ENCODE measurements around the gene OR2Y1. TPM values are rescaled to one million over a fixed set of nuclear protein-coding genes. Genes with fewer than 3 reads are reported as not detected.

OR2Y1 gene
- total RNA-seq, 1 donor from 2014 or later: not detected

DNA sequence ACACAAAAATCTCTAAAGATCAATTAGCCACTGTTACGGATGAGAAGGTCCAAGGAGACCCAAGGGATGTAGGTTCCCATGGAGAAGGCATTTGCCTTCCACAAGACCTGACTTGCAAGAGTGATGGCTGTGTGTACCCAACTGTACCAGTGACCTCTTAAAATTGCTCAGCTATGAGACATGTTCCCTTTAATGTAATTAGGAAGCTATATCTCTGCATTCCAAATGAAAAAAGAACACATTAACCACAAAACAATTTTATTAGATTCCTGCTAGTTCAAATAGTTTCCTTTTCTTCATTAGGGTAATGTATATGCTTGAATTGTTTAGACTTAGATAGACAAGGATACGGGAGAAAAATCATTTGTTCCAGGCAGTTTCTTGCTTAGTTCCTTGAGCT is 3.3 kb downstream of the OR2Y1 start:
- H3K27ac Mint-ChIP-seq: no peak overlapping the region
- H3K27me3 Mint-ChIP-seq (ENCODE audit: low read depth): peaks cover 86% of the 10 kb centered on the region
- DNase-seq (ENCODE audit: low spot score in 2 of 2, unreplicated experiment in 2 of 2): no peak
- peaks cover 4% of the 10 kb centered on the region for H3K9me3 Mint-ChIP-seq
- no peaks in the 10 kb centered on the region for H3K4me1 Mint-ChIP-seq
- TF ChIP-seq, protein P1, sequence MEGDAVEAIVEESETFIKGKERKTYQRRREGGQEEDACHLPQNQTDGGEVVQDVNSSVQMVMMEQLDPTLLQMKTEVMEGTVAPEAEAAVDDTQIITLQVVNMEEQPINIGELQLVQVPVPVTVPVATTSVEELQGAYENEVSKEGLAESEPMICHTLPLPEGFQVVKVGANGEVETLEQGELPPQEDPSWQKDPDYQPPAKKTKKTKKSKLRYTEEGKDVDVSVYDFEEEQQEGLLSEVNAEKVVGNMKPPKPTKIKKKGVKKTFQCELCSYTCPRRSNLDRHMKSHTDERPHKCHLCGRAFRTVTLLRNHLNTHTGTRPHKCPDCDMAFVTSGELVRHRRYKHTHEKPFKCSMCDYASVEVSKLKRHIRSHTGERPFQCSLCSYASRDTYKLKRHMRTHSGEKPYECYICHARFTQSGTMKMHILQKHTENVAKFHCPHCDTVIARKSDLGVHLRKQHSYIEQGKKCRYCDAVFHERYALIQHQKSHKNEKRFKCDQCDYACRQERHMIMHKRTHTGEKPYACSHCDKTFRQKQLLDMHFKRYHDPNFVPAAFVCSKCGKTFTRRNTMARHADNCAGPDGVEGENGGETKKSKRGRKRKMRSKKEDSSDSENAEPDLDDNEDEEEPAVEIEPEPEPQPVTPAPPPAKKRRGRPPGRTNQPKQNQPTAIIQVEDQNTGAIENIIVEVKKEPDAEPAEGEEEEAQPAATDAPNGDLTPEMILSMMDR (IDR thresholded peaks at IDR 0.05; ENCODE audit: unreplicated experiment): no peak
- no peak overlapping the region for H3K4me3 Mint-ChIP-seq
- no peaks in the 10 kb centered on the region for H3K36me3 Mint-ChIP-seq

DNA sequence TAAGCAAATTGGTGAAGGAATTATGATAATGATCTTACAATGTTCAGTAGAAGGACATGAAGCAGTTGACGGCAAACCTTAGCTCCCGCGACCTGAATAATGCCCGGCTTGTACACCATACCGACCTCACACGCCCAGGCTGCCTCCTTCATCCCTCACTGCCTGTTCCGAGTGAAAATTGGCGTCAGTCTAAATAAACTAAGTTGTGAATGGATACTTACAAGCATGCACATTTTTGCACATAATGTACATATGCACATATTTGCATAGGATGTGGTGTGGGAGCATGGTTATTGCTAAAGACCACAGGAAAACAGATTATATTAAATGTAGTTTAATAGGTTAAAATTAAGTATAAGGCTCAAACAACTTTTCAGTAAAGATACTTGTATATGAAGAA is 14.9 kb downstream of the OR2Y1 start:
- H3K27ac Mint-ChIP-seq: no peak overlapping the region
- no peak overlapping the region for H3K4me3 Mint-ChIP-seq
- H3K36me3 Mint-ChIP-seq: no peaks in the 10 kb centered on the region
- TF ChIP-seq, protein P1 (IDR thresholded peaks at IDR 0.05; ENCODE audit: unreplicated experiment): no peak
- H3K9me3 Mint-ChIP-seq: peaks cover 4% of the 10 kb centered on the region
- DNase-seq (ENCODE audit: low spot score in 2 of 2, unreplicated experiment in 2 of 2): no peak
- peaks cover 54% of the 10 kb centered on the region for H3K27me3 Mint-ChIP-seq (ENCODE audit: low read depth)
- H3K4me1 Mint-ChIP-seq: no peaks in the 10 kb centered on the region

DNA sequence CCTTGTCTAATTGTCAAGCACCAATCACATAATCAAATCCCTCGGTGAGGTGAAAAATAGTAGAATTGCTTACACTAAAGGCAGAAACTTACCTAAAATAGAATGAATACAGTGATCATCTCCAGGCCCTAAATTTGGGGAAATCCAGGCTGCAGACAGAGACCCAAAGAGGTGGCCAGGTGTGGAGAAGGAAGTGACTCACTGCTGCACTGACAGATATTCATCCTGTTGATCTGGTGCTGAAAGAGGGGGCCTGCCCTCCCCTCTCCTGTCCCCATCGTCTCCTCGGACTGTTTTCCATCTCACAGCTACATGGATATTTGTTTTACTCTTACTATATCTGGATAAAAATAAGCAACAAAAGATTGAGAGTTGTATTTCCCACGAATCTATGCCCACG is 15.9 kb downstream of the OR2Y1 start:
- Mint-ChIP-seq H3K27me3 (ENCODE audit: low read depth) (peaks cover 50% of the 10 kb centered on the region), H3K9me3 (peaks cover 4% of the 10 kb centered on the region), H3K27ac (no peak overlapping the region), H3K4me1 (no peaks in the 10 kb centered on the region), H3K36me3 (no peaks in the 10 kb centered on the region), H3K4me3 (no peak overlapping the region)
- DNase-seq (ENCODE audit: low spot score in 2 of 2, unreplicated experiment in 2 of 2): no peak
- TF ChIP-seq, protein P1 (IDR thresholded peaks at IDR 0.05; ENCODE audit: unreplicated experiment): no peak

DNA sequence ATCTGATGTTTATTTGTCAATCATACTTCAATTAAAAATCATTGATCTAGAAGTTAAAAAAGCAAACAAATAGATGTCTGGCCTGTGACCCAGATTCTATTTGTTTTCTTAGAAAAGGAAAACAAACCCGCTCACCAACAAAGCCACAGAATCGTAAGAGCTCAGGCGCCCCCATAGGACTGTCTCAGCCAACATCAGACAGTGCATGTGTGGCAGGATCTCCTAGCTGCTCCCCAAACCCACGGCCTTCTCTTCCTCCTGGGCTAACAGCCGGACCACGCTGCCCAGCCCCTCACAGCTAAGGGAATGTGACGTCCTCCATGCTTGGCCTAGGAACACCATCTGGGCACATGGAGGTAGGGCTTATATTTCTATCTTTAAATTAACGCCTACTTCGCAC is 19.4 kb downstream of the OR2Y1 start:
- H3K4me1 Mint-ChIP-seq: no peaks in the 10 kb centered on the region
- TF ChIP-seq, protein P1 (IDR thresholded peaks at IDR 0.05; ENCODE audit: unreplicated experiment): no peak
- peaks cover 55% of the 10 kb centered on the region for H3K27me3 Mint-ChIP-seq (ENCODE audit: low read depth)
- no peak overlapping the region for H3K27ac Mint-ChIP-seq
- no peak overlapping the region for H3K4me3 Mint-ChIP-seq
- no peaks in the 10 kb centered on the region for H3K36me3 Mint-ChIP-seq
- H3K9me3 Mint-ChIP-seq: no peaks in the 10 kb centered on the region
- no peak for DNase-seq (ENCODE audit: low spot score in 2 of 2, unreplicated experiment in 2 of 2)

GRCh38 chr5:180719781-180720180 is 20.1 kb downstream of the OR2Y1 start:
- no peaks in the 10 kb centered on the region for H3K4me1 Mint-ChIP-seq
- peaks cover 1% of the 10 kb centered on the region for H3K9me3 Mint-ChIP-seq
- no peak overlapping the region for H3K27ac Mint-ChIP-seq
- H3K27me3 Mint-ChIP-seq (ENCODE audit: low read depth): peaks cover 56% of the 10 kb centered on the region
- no peak for DNase-seq (ENCODE audit: low spot score in 2 of 2, unreplicated experiment in 2 of 2)
- no peaks in the 10 kb centered on the region for H3K36me3 Mint-ChIP-seq
- TF ChIP-seq, protein P1 (IDR thresholded peaks at IDR 0.05; ENCODE audit: unreplicated experiment): no peak
- no peak overlapping the region for H3K4me3 Mint-ChIP-seq
